ENCODE results near the gene ELAVL3. TPM values are rescaled to one million over a fixed set of nuclear protein-coding genes. Genes with fewer than 3 reads are reported as not detected.
A peak's percentile ranks its signal among the peaks of the same experiment; 100 is the strongest.

The ELAVL3 gene
- polyA plus RNA-seq, 1 of the 3 experiments (the other 2 are of a cell fraction) = 0.48 TPM

GRCh38 chr19:11451327-11451870 lies 29.4 kb downstream of the ELAVL3 start:
- Histone ChIP-seq H3K4me1 (ENCODE audit: control insufficient read depth in 1 of 2, insufficient read depth in 2 of 2, low read depth in 1 of 2, low read length in 1 of 2) (no peaks in the 10 kb centered on the region), H3K9me2 (no peaks in the 10 kb centered on the region), H3K79me2 (ENCODE audit: insufficient read depth) (no peaks in the 10 kb centered on the region), H3K36me3 (replicated peaks in 1 of 2; ENCODE audit: control insufficient read depth in 1 of 2, insufficient read depth in 2 of 2, low read length in 1 of 2) (peaks cover 8 to 27% of the 10 kb centered on the region in 2 experiments), H3F3A (replicated peaks; ENCODE audit: insufficient read depth) (peaks cover 9% of the 10 kb centered on the region), H3K4me3 (ENCODE audit: low read depth in 2 of 2, low read length in 1 of 2) (no peak overlapping the region), H3K4me2 (no peak overlapping the region), H4K20me1 (ENCODE audit: insufficient read depth) (no peaks in the 10 kb centered on the region), H3K27me3 (ENCODE audit: insufficient read depth) (no peaks in the 10 kb centered on the region), H2AFZ (ENCODE audit: low read depth) (no peak overlapping the region), H3K9me3 (no peaks in the 10 kb centered on the region), H3K9ac (no peak overlapping the region), H3K27ac (ENCODE audit: low read depth in 2 of 2, low read length in 1 of 2) (no peak overlapping the region)
- peak; percentile 58 for DNase-seq
- ChIA-PET POLR2A (interaction anchor here (1.1 kb wide), 1 partner anchor 30 kb away, joined by 4 read pairs; the partner anchor contains the start of gene ELAVL3), CTCF (interaction anchor here (0.8 to 4.2 kb wide), 7 partner anchors 10 to 71 kb away, joined by 3 to 18 read pairs (median 6); partner anchors contain the start of gene EPOR)
- 72% methylated on average over 10 of the region's 13 CpGs for WGBS (ENCODE audit: low lambda C conversion rate)
- TF ChIP-seq POLR2AphosphoS5 (IDR thresholded peaks at IDR 0.05; ENCODE audit: low read depth, low read length) (0 out of 2 replicates have a peak, but pooled peaks have one; percentile 5), RXRA (IDR thresholded peaks at IDR 0.05; ENCODE audit: borderline replicate concordance, low read depth) (no peak)

- Histone ChIP-seq H3K79me2 (ENCODE audit: insufficient read depth) (no peaks in the 10 kb centered on the region), H2AFZ (ENCODE audit: low read depth) (no peak overlapping the region), H4K20me1 (ENCODE audit: insufficient read depth) (no peaks in the 10 kb centered on the region), H3K36me3 (replicated peaks in 1 of 2; ENCODE audit: control insufficient read depth in 1 of 2, insufficient read depth in 2 of 2, low read length in 1 of 2) (peaks cover 8 to 27% of the 10 kb centered on the region in 2 experiments), H3K9ac (no peak overlapping the region), H3K4me1 (ENCODE audit: control insufficient read depth in 1 of 2, insufficient read depth in 2 of 2, low read depth in 1 of 2, low read length in 1 of 2) (no peaks in the 10 kb centered on the region), H3K9me3 (no peaks in the 10 kb centered on the region), H3K4me3 (ENCODE audit: low read depth in 2 of 2, low read length in 1 of 2) (no peak overlapping the region), H3F3A (replicated peaks; ENCODE audit: insufficient read depth) (peaks cover 9% of the 10 kb centered on the region), H3K27me3 (ENCODE audit: insufficient read depth) (no peaks in the 10 kb centered on the region), H3K4me2 (no peak overlapping the region), H3K9me2 (no peaks in the 10 kb centered on the region), H3K27ac (ENCODE audit: low read depth in 2 of 2, low read length in 1 of 2) (no peak overlapping the region; a peak in 1 of 4 replicates)
- WGBS (ENCODE audit: low lambda C conversion rate) = 98% methylated on average over 17 of the region's 21 CpGs
- ChIA-PET POLR2A (interaction anchor here (0.6 to 1.1 kb wide), 2 partner anchors 30 to 121 kb away, joined by 3 to 4 read pairs; partner anchors contain the start of gene ELAVL3), CTCF (interaction anchor here (0.7 to 4.2 kb wide), 5 partner anchors 9 to 73 kb away, joined by 3 to 18 read pairs (median 4); partner anchors contain the start of gene EPOR)
- peak; percentile 59 for DNase-seq
- TF ChIP-seq CTCF (IDR thresholded peaks at IDR 0.05) (no peak), POLR2AphosphoS5 (IDR thresholded peaks at IDR 0.05; ENCODE audit: low read depth, low read length) (peak; percentile 41; the same call in 1 of the 2 replicates)
These were observed 30.1 kb downstream of the ELAVL3 start for GRCh38 chr19:11450570-11451326.

- H3K4me2 ChIP-seq = no peak overlapping the region
- no peak for TF ChIP-seq JUND (IDR thresholded peaks at IDR 0.05)
- no peak for TF ChIP-seq GATA2 (CRISPR knock-in tag; IDR thresholded peaks at IDR 0.05)
- 89% methylated on average over 22 of the region's 31 CpGs for WGBS (ENCODE audit: low lambda C conversion rate)
- ChIA-PET CTCF (interaction anchor here (1.0 to 4.2 kb wide), 8 partner anchors 12 to 251 kb away, joined by 3 to 36 read pairs (median 5); no protein-coding TSS in a partner anchor), POLR2A (interaction anchor here (0.6 to 1.7 kb wide), 4 partner anchors 7 to 74 kb away, joined by 3 to 7 read pairs (median 3); no protein-coding TSS in a partner anchor)
- H3K36me3 ChIP-seq (replicated peaks in 1 of 2; ENCODE audit: control insufficient read depth in 1 of 2, insufficient read depth in 2 of 2, low read length in 1 of 2) = peaks cover 8 to 35% of the 10 kb centered on the region in 2 experiments
- H3K4me1 ChIP-seq (ENCODE audit: control insufficient read depth in 1 of 2, insufficient read depth in 2 of 2, low read depth in 1 of 2, low read length in 1 of 2) = no peaks in the 10 kb centered on the region
- H3K79me2 ChIP-seq (ENCODE audit: insufficient read depth) = no peaks in the 10 kb centered on the region
- no peaks in the 10 kb centered on the region for H3K27me3 ChIP-seq (ENCODE audit: insufficient read depth)
- H3K4me3 ChIP-seq (ENCODE audit: low read depth in 2 of 2, low read length in 1 of 2) = no peak overlapping the region
- H2AFZ ChIP-seq (ENCODE audit: low read depth) = no peak overlapping the region
- no peaks in the 10 kb centered on the region for H4K20me1 ChIP-seq (ENCODE audit: insufficient read depth)
- H3K9me2 ChIP-seq = no peaks in the 10 kb centered on the region
- H3K9ac ChIP-seq = no peak overlapping the region
- peaks cover 9% of the 10 kb centered on the region for H3F3A ChIP-seq (replicated peaks; ENCODE audit: insufficient read depth)
- peak; percentile 30 for DNase-seq
- no peaks in the 10 kb centered on the region for H3K9me3 ChIP-seq
- no peak overlapping the region for H3K27ac ChIP-seq (ENCODE audit: low read depth in 2 of 2, low read length in 1 of 2)
These were observed 31.8 kb downstream of the ELAVL3 start for GRCh38 chr19:11448923-11449554.

Measured in SK-N-SH (cell line).